ENCODE data around the gene FAM20B.
"Not testable (repeated sequence)": the region's sequence is repeated elsewhere in the genome, so short reads cannot be mapped to it uniquely, and the experiment has no call there.

DNA sequence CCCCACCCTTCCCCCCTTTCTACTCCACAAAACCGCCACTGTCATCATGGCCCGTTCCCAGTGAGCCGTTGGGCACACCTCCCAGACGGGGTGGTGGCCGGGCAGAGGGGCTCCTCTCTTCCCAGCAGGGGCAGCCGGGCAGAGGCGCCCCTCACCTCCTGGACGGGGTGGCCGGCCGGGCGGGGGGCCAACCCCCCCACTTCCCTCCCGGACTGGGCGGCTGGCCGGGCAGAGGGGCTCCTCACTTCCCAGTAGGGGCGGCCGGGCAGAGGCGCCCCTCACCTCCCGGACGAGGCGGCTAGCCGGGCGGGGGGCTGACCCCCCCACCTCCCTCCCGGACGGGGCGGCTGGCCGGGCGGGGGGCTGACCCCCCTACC lies 14.5 kb downstream of the FAM20B start:
- not testable (repeated sequence) for TF ChIP-seq EP300, POLR2A, POLR2AphosphoS5 (IDR thresholded peaks at IDR 0.05)
